Forelimb muscle (tissue), 1 donor: ENCODE measurements around the gene MYO5A. TPM values are rescaled to one million over a fixed set of nuclear protein-coding genes. Genes with fewer than 3 reads are reported as not detected.

Experiments used
- DNase-seq: peaks from one replicate; pipeline ENCODE4 v3.0.0-alpha.2; 2013; ENCODE audit warnings: low read depth
- polyA plus RNA-seq: library from polyadenylated mRNA; unstranded; fragments of 120-200 nt; gene quantifications from one replicate; pipeline ENCODE4 v1.2.1, GENCODE V29; 2013; ENCODE audit not compliant: insufficient read length

The MYO5A gene
- polyA plus RNA-seq, 1 donor: 5.9 TPM

DNA sequence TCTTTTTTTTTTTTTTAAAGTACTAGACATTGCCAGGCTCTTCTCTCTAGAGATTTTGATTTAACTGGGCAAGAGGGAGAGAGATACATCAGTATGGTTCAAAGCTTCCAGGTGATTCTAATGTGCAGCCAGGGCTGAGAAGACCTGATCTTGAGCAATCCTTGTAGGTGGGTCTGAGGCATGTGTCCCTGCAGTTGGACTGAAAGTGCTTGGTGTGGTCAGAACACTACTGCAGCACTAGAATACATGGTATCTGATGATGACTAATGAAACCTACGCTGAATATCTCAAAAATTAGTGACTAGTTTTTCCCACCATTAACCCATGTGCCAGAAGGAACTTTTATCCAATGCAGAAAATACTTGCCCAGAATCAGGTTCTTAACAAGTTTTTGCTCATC, 198.7 kb downstream of the MYO5A start:
- no peak for DNase-seq

DNA sequence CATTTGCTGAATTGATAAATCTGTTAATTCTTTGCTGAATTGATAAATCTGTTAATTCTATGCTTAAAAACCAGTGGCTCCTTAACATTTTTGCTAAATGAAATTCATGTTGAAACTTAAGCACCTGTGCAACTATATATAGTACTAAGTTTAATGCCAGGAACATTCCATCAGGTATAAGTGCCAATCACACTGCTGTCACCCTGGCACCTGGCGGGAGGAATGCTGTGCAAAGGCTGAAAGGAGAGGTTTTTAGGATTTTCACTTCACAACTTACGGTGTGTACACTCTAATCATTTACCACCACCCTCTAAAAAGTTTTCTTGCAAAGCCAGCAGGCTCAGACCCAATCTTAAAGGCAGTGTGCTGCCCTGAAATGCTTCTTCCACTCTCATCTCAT, 199.5 kb downstream of the MYO5A start:
- no peak for DNase-seq

DNA sequence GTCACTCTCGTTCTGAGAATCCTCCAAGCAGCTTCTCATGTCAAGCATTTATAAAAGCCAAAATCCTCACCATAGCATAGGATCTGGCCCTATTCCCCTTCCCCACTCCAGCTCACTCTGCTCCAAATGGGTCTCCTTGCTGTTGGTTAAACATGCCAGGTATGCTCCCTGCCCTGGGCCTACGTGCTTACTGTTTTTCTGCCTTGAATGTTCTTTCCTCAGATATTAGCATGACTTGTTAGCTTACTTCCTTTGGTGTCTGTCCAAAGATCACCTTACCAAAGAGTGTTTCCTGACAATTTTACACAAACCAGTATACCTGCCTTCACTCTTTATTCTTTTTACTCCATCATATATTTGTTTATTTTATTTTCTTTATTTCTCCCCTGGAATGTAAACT, 200.0 kb downstream of the MYO5A start:
- no peak for DNase-seq

DNA sequence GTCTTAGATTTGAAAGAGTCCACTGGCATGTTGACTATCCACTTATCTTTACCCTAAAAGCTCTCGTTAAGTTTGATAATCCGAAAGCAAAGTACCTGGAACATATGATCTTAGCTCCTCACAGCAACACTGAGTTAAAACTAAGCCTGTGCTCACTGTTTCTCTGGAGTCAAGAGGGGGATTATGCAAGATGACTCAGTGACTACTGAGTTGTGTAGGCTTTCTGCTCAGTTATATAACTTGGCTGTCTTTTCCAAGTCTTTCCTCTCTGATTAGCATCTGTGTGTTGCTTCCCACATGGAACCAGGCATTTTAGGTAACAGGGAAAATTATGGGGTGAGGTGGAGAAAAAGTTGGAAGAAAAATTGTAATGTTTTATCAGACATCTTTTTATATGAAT, 201.9 kb downstream of the MYO5A start:
- DNase-seq: no peak

DNA sequence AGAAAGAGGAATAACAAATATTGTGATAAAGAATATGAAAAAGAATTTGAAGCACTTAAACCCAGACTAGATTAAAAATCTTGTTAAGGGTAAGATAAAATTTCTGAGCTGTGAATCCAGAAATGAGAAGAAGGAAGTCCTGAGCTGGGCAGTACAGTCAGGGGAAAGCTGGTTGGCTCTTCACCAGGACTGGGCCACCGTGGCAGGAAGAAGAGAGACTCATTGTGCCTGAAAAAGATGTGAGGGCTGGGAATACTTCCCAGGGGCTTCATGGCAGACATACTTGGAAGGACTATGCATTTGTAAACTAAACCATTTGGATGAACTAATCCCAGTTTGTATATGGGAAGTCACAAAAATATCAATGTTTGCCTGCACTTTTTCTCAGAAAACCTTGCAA, 204.6 kb downstream of the MYO5A start:
- no peak for DNase-seq

DNA sequence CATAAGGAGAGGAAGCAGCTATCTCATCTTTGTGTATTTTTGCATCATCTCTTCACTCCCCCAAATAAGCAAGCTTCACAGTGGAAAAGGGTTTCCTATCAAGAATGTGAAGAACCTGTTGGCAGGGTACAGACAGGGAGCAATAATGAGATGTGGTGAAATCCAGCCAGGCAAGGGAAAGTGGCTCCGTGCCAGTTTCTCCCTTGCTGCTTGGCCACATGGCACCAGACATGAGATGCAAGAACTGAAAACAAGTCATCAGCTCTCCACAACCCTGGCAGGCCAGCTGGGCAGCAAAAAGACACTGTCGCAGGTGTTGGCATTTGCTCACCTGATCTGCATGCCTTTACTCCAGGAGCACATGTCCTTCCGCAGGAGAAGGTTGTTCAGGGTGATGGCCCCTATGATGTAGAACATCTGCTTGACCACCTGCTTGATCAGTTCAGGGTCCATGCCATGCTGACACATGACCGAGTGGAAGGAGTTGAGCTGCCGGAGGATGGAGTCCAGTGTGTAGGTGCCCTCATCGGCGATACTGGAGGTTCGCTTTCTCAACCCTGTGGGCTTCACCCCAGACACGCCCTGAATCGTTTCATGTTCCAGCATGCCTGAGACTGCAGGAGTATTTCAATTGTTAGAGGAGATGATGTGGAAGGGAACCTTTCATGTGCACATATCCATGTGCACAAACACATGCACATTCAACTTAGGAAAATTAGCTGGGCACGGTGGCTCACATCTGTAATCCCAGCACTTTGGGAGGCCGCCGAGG, 209.8 kb downstream of the MYO5A start:
- DNase-seq: no peak

DNA sequence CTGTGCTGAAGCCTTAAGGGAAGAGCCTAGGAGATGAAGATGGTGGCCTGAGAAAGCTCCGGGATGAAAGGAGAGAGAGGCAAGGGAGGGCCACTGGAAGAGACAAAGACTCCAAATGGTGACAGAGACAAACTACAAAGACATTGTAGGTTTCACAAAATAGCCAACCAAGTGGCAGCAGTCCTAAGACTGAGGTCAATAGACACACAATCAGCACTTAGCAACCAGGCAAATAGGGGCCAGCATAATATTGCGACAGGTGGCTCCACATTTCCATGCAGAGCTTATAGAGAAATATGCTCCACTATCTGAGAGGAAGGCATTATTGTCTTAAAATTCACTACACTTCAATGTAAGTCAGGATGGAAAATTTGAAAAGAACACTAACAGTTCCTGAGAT, 211.0 kb downstream of the MYO5A start:
- DNase-seq: no peak

DNA sequence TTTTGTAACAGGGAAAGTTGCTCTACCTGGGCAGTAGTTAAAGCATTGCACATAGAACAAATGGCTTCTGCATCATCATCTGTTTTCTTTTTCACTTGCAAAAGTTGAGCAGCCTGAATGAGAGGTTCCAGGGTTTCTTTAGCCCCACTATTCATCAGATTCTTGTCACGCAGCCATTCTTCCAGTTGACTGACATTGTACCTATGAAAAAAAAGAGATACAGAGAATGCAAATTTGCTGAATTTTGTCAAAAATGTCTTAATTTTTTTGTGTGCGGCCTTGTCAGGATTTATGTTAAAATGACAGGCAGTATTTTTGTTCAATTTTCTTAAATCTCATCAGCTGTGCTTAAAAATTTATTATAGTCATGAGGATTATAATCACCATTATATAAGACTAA, 211.7 kb downstream of the MYO5A start:
- no peak for DNase-seq

DNA sequence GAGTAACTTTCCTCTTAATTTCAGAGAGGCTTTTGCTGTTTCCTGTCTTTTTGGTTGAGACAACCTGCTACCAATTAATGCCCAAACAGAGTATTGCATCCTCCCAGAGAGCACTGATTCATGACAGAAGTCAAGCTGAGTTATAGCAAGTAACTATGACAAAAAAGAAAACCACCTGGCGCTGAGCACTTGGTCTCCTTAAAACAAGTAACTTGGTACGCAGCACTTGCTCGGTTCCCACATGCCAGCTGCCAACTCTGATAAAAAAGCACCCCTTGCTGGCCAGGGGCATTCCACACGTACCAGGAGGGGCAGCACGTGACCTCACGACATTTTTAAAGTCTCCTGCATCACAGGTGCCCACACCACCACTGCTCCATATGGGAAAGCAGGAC, 219.5 kb downstream of the MYO5A start:
- DNase-seq: no peak

DNA sequence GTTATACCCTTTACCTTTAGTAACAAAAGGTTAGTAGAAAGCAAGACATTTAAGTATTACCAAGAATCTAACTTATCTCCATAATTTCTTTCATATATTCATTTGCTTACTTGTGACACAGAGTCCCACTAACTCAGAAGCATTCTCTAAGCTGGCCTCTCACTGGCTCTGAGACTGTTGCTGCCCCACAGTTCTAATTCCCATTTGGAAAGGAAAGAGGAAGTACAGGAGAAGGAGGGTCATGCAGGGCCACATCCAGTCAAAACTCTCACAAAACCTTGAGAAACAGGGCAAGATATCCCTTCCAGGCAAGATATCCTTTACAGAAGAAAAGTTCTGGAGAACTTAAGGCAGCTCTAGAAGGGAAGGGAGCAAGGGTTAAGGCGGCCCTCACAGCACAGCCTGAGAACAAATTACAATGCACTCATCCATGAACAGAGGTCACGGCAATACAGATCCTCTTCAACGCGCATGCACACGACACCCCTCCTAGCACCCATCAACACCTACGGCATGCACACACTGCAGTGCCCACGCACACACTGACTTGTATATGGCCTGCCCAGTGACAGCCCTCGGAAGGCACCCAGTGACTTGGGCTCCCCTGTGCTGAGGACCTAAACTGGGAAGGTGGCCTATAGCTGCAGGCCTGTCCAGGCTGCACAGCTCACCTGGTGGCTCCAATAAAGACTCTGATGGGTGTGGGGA, 220.1 kb downstream of the MYO5A start:
- no peak for DNase-seq

DNA sequence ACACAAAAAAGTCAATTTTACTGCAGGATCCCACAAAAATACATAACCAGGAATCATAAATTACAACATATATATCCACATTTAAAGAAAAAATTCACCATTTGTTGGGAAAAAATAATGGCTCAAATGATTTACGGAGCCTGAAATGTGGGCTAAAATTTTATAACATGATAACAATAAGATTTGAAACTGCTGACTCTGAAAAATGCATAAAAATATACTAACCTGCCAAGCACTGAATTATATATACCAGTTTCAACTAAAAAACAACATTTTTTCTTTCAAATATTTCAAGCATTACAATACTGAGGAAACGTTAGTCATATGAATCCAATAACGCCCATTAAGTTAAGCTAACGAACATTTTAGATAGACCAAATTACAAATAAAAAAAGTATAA, 220.8 kb downstream of the MYO5A start:
- no peak for DNase-seq

DNA sequence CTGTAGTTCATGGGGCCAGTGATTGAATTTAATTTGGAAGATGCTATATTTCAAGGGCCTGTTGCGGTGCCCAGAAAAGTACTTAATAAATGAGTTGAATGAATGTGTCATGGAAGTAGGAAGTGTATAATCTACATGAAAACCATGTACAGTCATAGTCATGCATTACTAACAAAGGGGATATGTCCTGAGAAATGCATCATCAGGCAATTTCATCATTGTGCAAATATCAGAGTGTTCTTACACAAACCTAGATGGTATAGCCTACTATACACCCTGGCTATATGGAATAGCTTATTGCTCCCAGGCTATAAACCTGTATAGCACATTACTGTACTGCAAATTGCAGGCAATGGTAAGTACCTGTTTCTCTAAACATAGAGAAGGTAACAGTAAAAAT, 222.4 kb downstream of the MYO5A start:
- no peak for DNase-seq

DNA sequence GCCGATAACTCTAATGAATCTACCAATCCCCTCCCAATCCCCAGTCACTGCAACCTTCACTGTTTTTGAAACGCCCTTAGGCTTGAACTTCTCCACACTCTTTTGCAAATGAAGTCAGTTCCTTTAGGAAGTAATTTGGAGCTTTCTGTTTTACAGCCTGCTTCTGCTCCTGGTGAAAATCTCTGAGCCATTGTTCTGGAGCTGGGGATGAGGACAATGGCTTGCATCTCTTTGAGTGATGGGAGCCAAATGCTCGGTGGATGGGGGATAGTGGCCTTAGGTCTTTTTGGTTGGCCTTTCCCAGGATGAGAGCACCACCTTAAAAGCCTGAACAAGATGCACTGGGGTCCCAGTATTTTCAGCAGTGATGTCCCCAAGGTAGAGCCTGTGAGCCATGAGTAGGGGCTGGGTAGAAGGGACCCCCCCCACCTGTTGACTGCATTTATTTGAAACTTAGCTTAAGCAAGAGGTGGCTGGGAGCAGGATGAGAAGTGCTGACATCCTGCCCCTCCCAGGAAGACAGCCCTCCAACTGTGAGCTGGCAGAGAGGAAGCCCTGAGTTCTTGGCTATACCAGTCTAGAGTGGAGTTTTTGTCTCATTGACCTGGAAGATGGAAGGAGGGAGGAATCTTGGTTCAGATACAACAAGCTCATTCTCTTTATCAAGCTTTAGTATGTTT, 225.4 kb downstream of the MYO5A start:
- no peak for DNase-seq

DNA sequence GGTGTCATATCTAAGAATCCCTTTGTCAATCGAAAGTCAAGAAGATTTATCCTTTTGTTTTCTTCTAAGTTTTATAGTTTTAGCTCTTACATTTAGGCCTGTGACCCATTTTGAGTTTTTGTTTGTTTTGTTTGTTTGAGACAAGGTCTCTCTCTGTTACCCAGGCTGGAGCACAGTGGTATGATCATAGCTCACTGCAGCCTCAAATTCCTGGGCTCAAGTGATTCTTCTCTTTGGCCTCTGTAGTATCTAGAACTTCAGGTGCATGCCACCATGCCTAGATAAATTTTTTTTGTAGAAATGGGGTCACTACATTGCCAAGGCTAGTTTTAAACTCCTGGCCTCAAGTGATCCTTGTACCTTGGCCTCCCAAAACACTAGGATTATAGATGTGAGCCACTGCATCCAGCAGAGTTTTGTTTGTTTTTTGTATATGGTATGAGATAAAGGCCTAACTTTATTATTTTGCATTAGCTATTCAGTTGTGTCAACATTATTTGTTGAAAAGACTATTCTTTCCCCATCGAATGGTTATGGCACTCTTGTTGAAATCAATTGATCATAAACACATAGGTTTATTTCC, 227.3 kb downstream of the MYO5A start:
- DNase-seq: no peak

DNA sequence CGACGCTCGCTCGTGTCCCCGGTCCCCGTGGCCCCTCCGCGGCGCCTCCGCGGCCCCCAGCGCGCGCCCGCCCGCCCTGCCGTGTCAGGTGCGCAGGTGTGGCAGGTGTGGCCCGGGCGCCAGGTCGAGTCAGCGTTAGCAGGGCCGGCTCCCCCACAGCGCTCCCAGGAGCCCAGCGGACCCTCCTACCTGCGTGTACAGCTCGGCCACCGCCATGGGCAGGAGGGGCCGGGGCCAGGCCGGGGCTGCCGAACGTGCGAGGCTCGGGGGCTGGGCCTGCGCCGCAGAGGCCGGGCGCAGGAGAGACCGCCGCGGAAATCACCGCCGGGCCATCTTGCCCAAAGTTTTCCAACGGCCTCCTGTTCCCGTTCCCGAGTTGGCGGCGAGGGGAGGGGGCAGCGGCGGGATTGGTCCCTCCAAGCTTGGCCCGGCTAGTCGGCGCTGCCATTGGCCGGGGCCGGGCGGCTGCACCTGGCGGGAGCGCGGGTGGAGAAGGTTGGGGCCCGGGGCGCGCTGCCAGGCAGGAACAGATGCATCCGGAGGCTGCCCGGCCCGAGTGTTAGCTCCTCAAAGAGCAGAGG, 233.2 kb downstream of the MYO5A start, which contains the start of gene MYO5C:
TSS of gene MYO5C (minus strand) at position 384 of the 581 bp plus-strand sequence. CDS start at position 216, 168 bp downstream.
- DNase-seq: peak; percentile 5

DNA sequence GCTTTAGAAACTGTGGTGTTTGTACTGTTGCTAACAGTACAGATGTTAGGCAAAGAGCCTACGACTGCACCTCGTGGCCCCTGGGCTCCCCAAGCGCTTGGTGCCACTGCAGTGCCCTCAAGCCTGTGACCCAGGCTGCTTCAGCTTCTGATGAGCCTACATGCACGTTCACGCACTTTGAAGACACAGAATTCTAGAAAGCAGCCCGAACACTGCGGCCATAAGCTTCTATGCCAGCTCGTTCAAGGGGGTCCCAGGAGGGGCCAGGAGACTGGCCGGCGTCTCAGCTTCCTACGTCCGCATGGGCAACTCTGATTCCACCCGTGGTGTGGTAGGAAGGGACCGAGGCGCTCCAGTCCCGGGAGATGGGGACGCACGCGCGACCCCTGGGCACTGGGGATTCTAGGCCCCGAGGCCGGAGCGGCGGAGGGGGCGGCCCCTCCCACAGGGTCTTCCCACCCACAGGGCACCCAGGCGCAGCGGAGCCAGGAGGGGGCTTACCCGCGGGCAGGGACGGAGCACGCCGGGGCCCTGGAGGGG, 233.7 kb downstream of the MYO5A start:
- DNase-seq: no peak

DNA sequence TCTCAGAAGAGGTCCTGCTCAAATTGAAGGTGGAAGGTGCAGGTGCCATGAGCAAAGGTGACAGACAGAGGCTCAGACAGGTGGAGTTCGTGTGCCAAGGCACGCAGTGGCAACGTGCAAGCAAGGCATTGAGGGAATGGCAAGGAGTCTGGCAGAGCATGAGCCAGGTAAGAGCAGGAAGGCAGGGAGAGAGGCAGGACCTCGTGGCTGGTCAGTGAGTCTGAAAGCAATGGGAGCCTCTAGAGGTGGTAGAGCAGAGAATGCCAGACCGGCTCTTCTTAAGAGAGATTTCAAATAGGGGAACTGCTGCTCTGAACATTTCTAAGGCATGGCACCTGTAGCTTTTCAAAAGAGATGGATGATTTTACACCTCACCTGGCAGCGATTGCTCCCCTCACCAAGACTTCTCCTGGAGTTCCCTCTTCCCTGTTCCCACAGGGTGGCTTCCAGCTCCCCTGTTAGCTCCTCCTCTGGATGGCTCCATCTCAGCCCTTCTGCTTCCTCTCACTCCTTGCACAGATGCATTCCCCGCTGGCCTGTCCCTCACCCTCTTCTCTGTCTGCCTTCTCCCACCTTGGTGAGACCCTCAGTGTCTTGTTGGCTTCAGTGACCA, 235.8 kb downstream of the MYO5A start:
- DNase-seq: no peak

DNA sequence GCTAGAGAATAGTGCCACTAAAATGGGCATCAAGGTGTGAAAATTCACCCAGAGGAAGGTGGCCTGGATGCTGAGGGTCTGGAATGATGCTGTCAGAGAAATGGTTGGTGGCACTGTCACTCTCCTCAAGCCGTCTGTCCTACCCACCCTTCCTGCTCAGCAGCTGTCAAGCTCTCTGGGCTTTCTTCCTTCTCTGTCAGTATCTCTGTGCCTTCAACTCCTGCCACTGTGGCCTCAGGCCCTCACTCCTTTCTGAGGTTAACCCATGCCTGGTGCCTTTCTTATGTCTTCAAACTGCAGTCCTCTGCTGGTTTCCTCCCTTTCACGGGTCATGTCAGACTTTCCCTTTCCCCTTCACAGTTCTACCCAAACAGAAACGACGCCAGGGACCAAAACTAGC, 237.5 kb downstream of the MYO5A start:
- no peak for DNase-seq

DNA sequence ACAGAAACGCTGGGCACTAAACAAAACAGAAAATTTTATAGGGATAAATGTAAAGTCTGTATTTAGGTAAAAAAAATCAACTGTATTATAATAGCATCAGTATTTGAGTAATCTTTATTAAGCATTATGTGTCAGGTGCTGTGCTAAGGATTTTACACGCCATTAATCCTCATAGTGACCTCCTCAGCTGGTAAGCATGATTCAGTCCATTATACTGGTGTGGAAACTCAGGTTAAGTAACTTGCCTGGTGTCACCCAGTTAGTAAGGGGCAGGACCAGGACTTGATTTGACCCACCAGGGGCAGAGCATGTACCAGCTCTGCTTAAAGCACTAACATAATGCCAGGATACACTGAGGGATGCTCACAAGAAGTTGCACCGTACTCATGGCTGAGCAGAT, 237.9 kb downstream of the MYO5A start:
- no peak for DNase-seq

DNA sequence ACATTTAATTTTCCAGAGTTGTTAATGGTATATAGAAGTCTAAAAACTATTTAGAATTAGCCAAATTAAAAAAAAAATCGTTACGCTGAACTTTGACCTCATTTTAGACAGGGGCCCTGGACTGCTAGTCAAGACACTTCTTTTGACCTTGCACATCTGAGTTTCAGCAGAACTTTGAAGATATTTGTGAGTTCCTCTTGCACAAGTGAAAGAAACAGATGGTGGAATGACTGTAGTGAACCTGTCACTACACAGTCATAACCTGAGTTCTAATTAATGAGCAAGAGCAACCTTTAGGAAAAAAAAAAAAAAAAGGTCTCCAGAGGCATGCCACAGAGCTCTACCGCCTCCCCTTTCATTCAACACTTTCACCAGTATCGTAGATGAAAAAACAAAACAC, 238.4 kb downstream of the MYO5A start:
- no peak for DNase-seq

DNA sequence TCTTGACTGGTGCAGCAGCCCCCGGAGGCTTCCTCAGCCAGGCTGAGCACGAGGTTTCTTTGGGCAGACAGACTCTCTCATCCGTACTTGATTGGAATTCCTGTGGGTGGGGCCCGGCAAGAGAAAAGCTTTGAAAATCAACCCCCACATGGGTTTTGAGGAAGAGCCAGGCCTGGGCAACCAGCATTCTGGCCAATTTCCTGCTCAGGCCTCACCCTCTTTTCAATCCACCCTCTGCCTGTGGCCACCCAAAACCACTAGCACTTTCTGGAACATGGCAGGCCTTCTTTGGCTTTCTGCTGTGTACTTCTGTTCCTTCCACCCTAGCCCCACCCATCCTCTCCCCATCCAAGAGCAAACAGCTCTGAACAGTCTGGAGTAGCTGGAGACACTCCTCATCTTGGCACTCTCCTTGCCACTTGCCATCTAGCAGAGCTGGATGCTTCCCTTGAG, 239.0 kb downstream of the MYO5A start:
- DNase-seq: no peak
